SK-N-SH treated with all-trans-retinoic acid at 6 μM for 48 hours (cell line): Measurements from ENCODE around the gene SELL.
"Not testable (repeated sequence)": the region's sequence is repeated elsewhere in the genome, so short reads cannot be mapped to it uniquely, and the experiment has no call there.

Experiments
- ARNTL ChIP-seq: fragments of 450-650 bp; formaldehyde crosslinking; IDR thresholded peaks from 2 replicates; pipeline ENCODE4 v1.5.0; 2020; ENCODE audit warnings: low read depth, mild to moderate bottlenecking, moderate library complexity, borderline replicate concordance
- CREB5 ChIP-seq: fragments of 250-450 bp; sonication (Bioruptor Pico); IDR thresholded peaks from 2 replicates; pipeline ENCODE4 v1.5.1; 2020; ENCODE audit warnings: low read depth, mild to moderate bottlenecking, moderate library complexity
- CSRNP3 ChIP-seq: fragments of 250-450 bp; sonication (Bioruptor Pico); IDR thresholded peaks from 2 replicates; pipeline ENCODE4 v1.5.1; 2021; ENCODE audit warnings: mild to moderate bottlenecking, moderate library complexity
- ISL1 ChIP-seq: fragments of 250-450 bp; sonication (Bioruptor Pico); IDR thresholded peaks from 2 replicates; pipeline ENCODE4 v2.1.2; 2022; ENCODE audit warnings: mild to moderate bottlenecking, moderate library complexity
- PATZ1 ChIP-seq: fragments of 250-450 bp; sonication (Bioruptor Pico); IDR thresholded peaks from 2 replicates; pipeline ENCODE4 v1.8.0; 2020; ENCODE audit warnings: mild to moderate bottlenecking, moderate library complexity, borderline replicate concordance
- PPARA ChIP-seq: fragments of 250-450 bp; sonication (Bioruptor Pico); IDR thresholded peaks from 2 replicates; pipeline ENCODE4 v1.5.0; 2020; ENCODE audit warnings: mild to moderate bottlenecking, borderline replicate concordance
- SNAI2 ChIP-seq: fragments of 250-450 bp; sonication (Bioruptor Pico); IDR thresholded peaks from 2 replicates; pipeline ENCODE4 v1.5.0; 2020; ENCODE audit warnings: mild to moderate bottlenecking, moderate library complexity
- ZC3H10 ChIP-seq: fragments of 250-450 bp; sonication (Bioruptor Pico); IDR thresholded peaks from 2 replicates; pipeline ENCODE4 v1.5.1; 2021; ENCODE audit warnings: mild to moderate bottlenecking, moderate library complexity
- ZFP3 ChIP-seq: fragments of 250-450 bp; sonication (Bioruptor Pico); IDR thresholded peaks from 2 replicates; pipeline ENCODE4 v1.5.0; 2020; ENCODE audit warnings: mild to moderate bottlenecking, moderate library complexity
- ZFP30 ChIP-seq: fragments of 450-650 bp; formaldehyde crosslinking; IDR thresholded peaks from 2 replicates; pipeline ENCODE4 v1.5.0; 2022; ENCODE audit warnings: mild to moderate bottlenecking, moderate library complexity
- ZNF565 ChIP-seq: fragments of 450-650 bp; formaldehyde crosslinking; conservative IDR thresholded peaks from 2 replicates; pipeline ENCODE4 v1.5.0; 2020; ENCODE audit warnings: low read depth, mild to moderate bottlenecking, moderate library complexity
- ZNF70 ChIP-seq: fragments of 450-650 bp; formaldehyde crosslinking; IDR thresholded peaks from 2 replicates; pipeline ENCODE4 v1.5.0; 2020; ENCODE audit warnings: mild to moderate bottlenecking, moderate library complexity
- ZNF8 ChIP-seq: fragments of 450-650 bp; formaldehyde crosslinking; IDR thresholded peaks from 2 replicates; pipeline ENCODE4 v1.5.0; 2020; ENCODE audit warnings: mild to moderate bottlenecking, moderate library complexity

GRCh38 chr1:169667699-169668596 is 43.5 kb downstream of the SELL start:
- TF ChIP-seq PATZ1 (CRISPR knock-in tag); ZFP30 (CRISPR knock-in tag); CREB5 (CRISPR knock-in tag); CSRNP3 (CRISPR knock-in tag); ZNF8 (CRISPR knock-in tag); ZFP3 (CRISPR knock-in tag); ISL1 (CRISPR knock-in tag); ARNTL (CRISPR knock-in tag); SNAI2 (CRISPR knock-in tag); ZNF565 (CRISPR knock-in tag); PPARA; ZNF70; ZC3H10 (CRISPR knock-in tag): not testable (repeated sequence)
